GM12878 (cell line): Measurements from ENCODE around the gene LUZP2.

Experiments used
- CTCF ChIP-seq, 3 experiments: IDR thresholded peaks in 2 of 3; conservative IDR thresholded peaks in 1 of 3; 2 replicates each; pipeline ENCODE4 v1.5.1; 2011; ENCODE audit warnings: low read depth in 3 of 3, low read length in 3 of 3, mild to moderate bottlenecking in 3 of 3, control low read depth in 2 of 3, moderate library complexity in 2 of 3, inconsistent platforms in 1 of 3, mixed read lengths in 1 of 3; ENCODE audit not compliant: control insufficient read depth in 2 of 3, insufficient read depth in 1 of 3; ENCODE audit errors: extremely low read depth in 1 of 3
- EP300 ChIP-seq, 2 experiments: fragments of 150-350 bp in 1 of 2; IDR thresholded peaks; 2 replicates each; pipeline ENCODE4 v1.6.1; 2011 to 2012; ENCODE audit warnings: low read depth in 2 of 2, low read length in 2 of 2, borderline replicate concordance in 1 of 2, improper control_type of control experiment in 1 of 2, inconsistent platforms in 1 of 2; ENCODE audit not compliant: control insufficient read depth in 1 of 2
- KLF5 ChIP-seq: fragments of 450-650 bp; IDR thresholded peaks from 2 replicates; pipeline ENCODE4 v1.6.1; 2014; ENCODE audit warnings: mild to moderate bottlenecking; ENCODE audit not compliant: partially characterized antibody
- TF ChIP-seq, protein P1 (sequence below): IDR thresholded peaks from 2 replicates; pipeline ENCODE4 v1.6.1; 2012; ENCODE audit warnings: mild to moderate bottlenecking, low read depth, low read length
- TF ChIP-seq, protein P2 (sequence below): IDR thresholded peaks from 2 replicates; pipeline ENCODE4 v1.6.1; 2011; ENCODE audit warnings: low read depth, low read length, improper control_type of control experiment, borderline replicate concordance

DNA sequence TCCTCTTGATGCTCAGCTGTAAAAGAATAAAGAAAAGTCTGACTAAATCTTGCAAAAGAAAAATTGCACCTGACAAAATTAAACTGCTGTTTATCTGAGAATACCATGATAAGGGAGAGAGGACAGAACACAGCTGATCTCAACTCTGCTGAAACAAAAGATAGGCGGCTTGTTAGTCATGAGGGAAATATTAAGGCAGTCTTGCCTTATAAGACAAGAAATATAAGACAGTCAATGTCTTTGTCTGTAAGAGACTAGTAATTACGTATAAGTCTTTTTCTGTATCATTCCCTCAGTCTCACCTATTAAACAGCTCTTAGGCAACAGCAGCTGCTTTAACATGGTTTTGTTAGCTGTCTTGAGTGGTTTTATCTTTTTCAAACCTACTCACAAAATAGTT lies 296.6 kb downstream of the LUZP2 start:
- TF ChIP-seq, protein P1, sequence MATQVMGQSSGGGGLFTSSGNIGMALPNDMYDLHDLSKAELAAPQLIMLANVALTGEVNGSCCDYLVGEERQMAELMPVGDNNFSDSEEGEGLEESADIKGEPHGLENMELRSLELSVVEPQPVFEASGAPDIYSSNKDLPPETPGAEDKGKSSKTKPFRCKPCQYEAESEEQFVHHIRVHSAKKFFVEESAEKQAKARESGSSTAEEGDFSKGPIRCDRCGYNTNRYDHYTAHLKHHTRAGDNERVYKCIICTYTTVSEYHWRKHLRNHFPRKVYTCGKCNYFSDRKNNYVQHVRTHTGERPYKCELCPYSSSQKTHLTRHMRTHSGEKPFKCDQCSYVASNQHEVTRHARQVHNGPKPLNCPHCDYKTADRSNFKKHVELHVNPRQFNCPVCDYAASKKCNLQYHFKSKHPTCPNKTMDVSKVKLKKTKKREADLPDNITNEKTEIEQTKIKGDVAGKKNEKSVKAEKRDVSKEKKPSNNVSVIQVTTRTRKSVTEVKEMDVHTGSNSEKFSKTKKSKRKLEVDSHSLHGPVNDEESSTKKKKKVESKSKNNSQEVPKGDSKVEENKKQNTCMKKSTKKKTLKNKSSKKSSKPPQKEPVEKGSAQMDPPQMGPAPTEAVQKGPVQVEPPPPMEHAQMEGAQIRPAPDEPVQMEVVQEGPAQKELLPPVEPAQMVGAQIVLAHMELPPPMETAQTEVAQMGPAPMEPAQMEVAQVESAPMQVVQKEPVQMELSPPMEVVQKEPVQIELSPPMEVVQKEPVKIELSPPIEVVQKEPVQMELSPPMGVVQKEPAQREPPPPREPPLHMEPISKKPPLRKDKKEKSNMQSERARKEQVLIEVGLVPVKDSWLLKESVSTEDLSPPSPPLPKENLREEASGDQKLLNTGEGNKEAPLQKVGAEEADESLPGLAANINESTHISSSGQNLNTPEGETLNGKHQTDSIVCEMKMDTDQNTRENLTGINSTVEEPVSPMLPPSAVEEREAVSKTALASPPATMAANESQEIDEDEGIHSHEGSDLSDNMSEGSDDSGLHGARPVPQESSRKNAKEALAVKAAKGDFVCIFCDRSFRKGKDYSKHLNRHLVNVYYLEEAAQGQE, result no peak
- TF ChIP-seq, protein P2, sequence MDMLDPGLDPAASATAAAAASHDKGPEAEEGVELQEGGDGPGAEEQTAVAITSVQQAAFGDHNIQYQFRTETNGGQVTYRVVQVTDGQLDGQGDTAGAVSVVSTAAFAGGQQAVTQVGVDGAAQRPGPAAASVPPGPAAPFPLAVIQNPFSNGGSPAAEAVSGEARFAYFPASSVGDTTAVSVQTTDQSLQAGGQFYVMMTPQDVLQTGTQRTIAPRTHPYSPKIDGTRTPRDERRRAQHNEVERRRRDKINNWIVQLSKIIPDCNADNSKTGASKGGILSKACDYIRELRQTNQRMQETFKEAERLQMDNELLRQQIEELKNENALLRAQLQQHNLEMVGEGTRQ, result no peak
- TF ChIP-seq KLF5 (no peak), EP300 (IDR thresholded peaks at IDR 0.05; ENCODE audit: borderline replicate concordance in 1 of 2, control insufficient read depth in 1 of 2, low read depth in 2 of 2, low read length in 2 of 2) (no peak), CTCF (IDR thresholded peaks at IDR 0.05 in 2 of 3, conservative IDR thresholded peaks at IDR 0.05 in 1 of 3; ENCODE audit: control insufficient read depth in 2 of 3, extremely low read depth in 1 of 3, insufficient read depth in 1 of 3, low read depth in 3 of 3, low read length in 3 of 3) (no peak)
